K562 (cell line): ENCODE measurements around the gene KHDC1L. TPM values are rescaled to one million over a fixed set of nuclear protein-coding genes. Genes with fewer than 3 reads are reported as not detected.

Experiments
- ARID2 ChIP-seq: fragments of 450-650 bp; IDR thresholded peaks from 2 replicates; pipeline ENCODE4 v1.6.1; 2017; ENCODE audit warnings: antibody characterized with exemption, mild to moderate bottlenecking
- BDP1 ChIP-seq: IDR thresholded peaks from 3 replicates; pipeline ENCODE4 v1.6.1; 2011; ENCODE audit not compliant: insufficient read length, insufficient read depth
- CTBP1 ChIP-seq: fragments of 450-650 bp; IDR thresholded peaks from 2 replicates; pipeline ENCODE4 v1.6.1; 2016; ENCODE audit warnings: borderline replicate concordance
- DNMT1 ChIP-seq: fragments of 450-650 bp; IDR thresholded peaks from 2 replicates; pipeline ENCODE4 v1.6.1; 2016; ENCODE audit warnings: antibody characterized with exemption, mild to moderate bottlenecking
- GABPA ChIP-seq: fragments of 200-800 bp; sonication (Bioruptor generic); conservative IDR thresholded peaks from 2 replicates; pipeline ENCODE4 v1.6.1; 2016; ENCODE audit warnings: low read depth, missing genetic modification characterization, missing compliant biosample characterization
- GATAD2B ChIP-seq: fragments of 450-650 bp; IDR thresholded peaks from 2 replicates; pipeline ENCODE4 v1.6.1; 2017; ENCODE audit warnings: mild to moderate bottlenecking, borderline replicate concordance
- HMGN3 ChIP-seq: IDR thresholded peaks from 2 replicates; pipeline ENCODE4 v1.6.1; 2011; ENCODE audit warnings: borderline replicate concordance, low read depth, mild to moderate bottlenecking, mixed read lengths, low read length; ENCODE audit not compliant: insufficient read length; ENCODE audit errors: extremely low read depth
- HNRNPLL ChIP-seq: fragments of 200-400 bp; formaldehyde crosslinking; IDR thresholded peaks from 2 replicates; pipeline ENCODE4 v1.6.1; 2017; ENCODE audit warnings: low read length, low read depth, mild to moderate bottlenecking; ENCODE audit not compliant: poor library complexity, severe bottlenecking
- MAZ ChIP-seq, 2 experiments: fragments of 450-650 bp in 1 of 2; sonication (generic) in 1 of 2; formaldehyde crosslinking; IDR thresholded peaks in 1 of 2; conservative IDR thresholded peaks in 1 of 2; 2 replicates each; pipeline versions ENCODE4 v1.4.0 to v1.5.0; 2020; ENCODE audit warnings: mild to moderate bottlenecking in 1 of 2, missing genetic modification reagents in 1 of 2
- MXI1 ChIP-seq: IDR thresholded peaks from 2 replicates; pipeline ENCODE4 v1.6.1; 2011; ENCODE audit warnings: low read depth, mild to moderate bottlenecking, improper control_type of control experiment, low read length
- PCBP1 ChIP-seq: fragments of 200-400 bp; formaldehyde crosslinking; IDR thresholded peaks from 2 replicates; pipeline ENCODE4 v1.6.1; 2018; ENCODE audit warnings: mild to moderate bottlenecking, low read depth, low read length; ENCODE audit not compliant: poor library complexity, severe bottlenecking
- SMARCC2 ChIP-seq: fragments of 450-650 bp; IDR thresholded peaks from 2 replicates; pipeline ENCODE4 v1.6.1; 2017; ENCODE audit warnings: antibody characterized with exemption, moderate library complexity, mild to moderate bottlenecking, low read depth
- SRF ChIP-seq, 2 experiments: fragments of 250-450, 450-650 bp in 1 of 2; sonication (Bioruptor Pico) in 1 of 2; sonication (generic) in 1 of 2; formaldehyde crosslinking; IDR thresholded peaks; 2 replicates each; pipeline versions ENCODE4 v1.5.0 to v1.5.1; 2020 to 2022; ENCODE audit warnings: mild to moderate bottlenecking in 1 of 2, missing genetic modification reagents in 1 of 2
- VEZF1 ChIP-seq: fragments of 200-800 bp; sonication (Bioruptor generic); IDR thresholded peaks from 2 replicates; pipeline ENCODE4 v1.6.1; 2017; ENCODE audit warnings: missing genetic modification characterization, missing compliant biosample characterization
- XRCC3 ChIP-seq: fragments of 450-650 bp; IDR thresholded peaks from 2 replicates; pipeline ENCODE4 v1.6.1; 2017; ENCODE audit warnings: mild to moderate bottlenecking, moderate library complexity
- ZNF324 ChIP-seq: fragments of 250-450 bp; sonication (Bioruptor Pico); IDR thresholded peaks from 2 replicates; pipeline ENCODE4 v1.4.0; 2020; ENCODE audit warnings: mild to moderate bottlenecking
- ZNF436 ChIP-seq: fragments of 250-450, 450-650 bp; sonication (Bioruptor Pico); formaldehyde crosslinking; IDR thresholded peaks from 2 replicates; pipeline ENCODE4 v1.7.0; 2020; ENCODE audit warnings: mild to moderate bottlenecking
- polyA plus RNA-seq, 8 experiments: library from polyadenylated mRNA; depleted of rRNA in 4 of 8; stranded (reverse) in 5 of 8; unstranded in 3 of 8; fragments of >200 nt; fragmentation: Nextera tagmentation in 2 of 8; fragmentation: Illumina TruSeq in 1 of 8; extraction: Ambion mirVana in 2 of 8; extraction: Trizol in 1 of 8; gene quantifications; 2 replicates each; pipeline versions ENCODE4 v1.2.1 to v1.2.3, GENCODE V29; 2011 to 2014; ENCODE audit warnings: inconsistent platforms in 1 of 8, missing spikeins in 1 of 8
- total RNA-seq, 7 experiments: library from RNA; depleted of rRNA in 6 of 7; stranded (reverse); fragments of >200 nt in 6 of 7; fragmentation: Illumina TruSeq in 2 of 7; extraction: Trizol in 2 of 7; gene quantifications; 2 replicates each; pipeline versions ENCODE4 v1.2.1 to v1.2.3, GENCODE V29; 2011 to 2021; ENCODE audit warnings: low replicate concordance in 1 of 7
- TF ChIP-seq, protein P1 (sequence below), 2 experiments: fragments of 450-650 bp; formaldehyde crosslinking in 1 of 2; IDR thresholded peaks; 2 replicates each; pipeline versions ENCODE4 v1.4.0 to v1.6.1; 2014 to 2020; ENCODE audit warnings: mild to moderate bottlenecking in 2 of 2, borderline replicate concordance in 1 of 2, low read depth in 1 of 2

KHDC1L gene
- total and polyA plus RNA-seq, 9 of the 15 experiments (the other 6 are each of a cell fraction or from before 2014, with no cell fraction given), result 0.33 to 1.9 (median 0.54) TPM

DNA sequence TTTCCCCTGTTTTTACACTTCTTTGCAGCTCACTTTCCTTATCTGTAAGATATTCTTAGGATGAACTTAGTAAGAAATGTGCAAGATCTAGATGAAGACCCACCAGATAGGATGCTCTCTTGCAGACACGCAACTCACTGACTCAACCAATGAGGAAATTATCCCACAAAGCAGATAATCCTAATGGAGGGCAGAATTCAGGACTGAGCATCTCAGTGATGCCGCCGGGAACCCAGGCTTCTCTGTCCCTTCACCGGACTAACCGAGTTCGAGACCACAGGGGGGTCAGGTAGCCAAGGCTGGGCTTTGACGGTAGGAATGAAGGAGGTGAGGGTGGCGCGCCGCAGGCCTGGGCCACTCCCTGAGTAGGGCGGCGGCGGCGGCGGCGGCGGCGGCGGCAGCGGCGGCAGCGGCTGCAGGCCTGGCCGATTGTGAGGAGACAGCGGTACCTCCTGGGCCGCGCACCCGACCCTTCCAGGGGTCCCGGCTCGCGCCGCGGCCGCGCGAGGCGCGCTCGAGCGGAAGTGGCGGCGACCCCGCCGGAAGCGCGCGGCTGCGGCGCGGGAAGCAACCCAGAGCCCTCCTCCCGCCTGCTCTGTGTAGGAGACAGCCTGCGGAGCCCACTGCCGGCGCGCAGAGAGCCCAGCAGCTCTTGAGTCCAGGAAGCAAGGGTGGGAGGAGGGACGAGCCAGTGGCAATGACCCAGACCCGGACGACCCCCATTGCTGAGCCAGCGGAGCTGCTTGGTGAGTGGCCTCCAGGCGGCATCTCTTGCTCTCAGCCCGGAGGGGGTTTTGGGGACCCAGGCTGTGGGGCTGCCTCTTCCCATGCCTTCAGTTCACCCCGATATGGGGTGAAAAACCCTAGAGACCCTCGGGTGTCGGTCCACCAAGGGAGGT lies 37.6 kb upstream of the KHDC1L start, which contains the start of gene KHDC1 (continued):
- TF ChIP-seq HNRNPLL, result peak; percentile 40
- TF ChIP-seq ARID2, result no peak
- TF ChIP-seq DNMT1, result no peak
- no peak for TF ChIP-seq HMGN3
- TF ChIP-seq MXI1, result no peak
- TF ChIP-seq PCBP1, result no peak
- no peak for TF ChIP-seq ZNF436 (CRISPR knock-in tag)
- TF ChIP-seq GABPA (tag), result peak; percentile 90
- TF ChIP-seq MAZ (CRISPR knock-in tag; conservative IDR thresholded peaks at IDR 0.05 in 1 of 2, IDR thresholded peaks at IDR 0.05 in 1 of 2), result peak; percentile 25 to 50; a peak in 2 of 4 replicates
- 0 out of 2 replicates have a peak, but pooled peaks have one; percentile 18 for TF ChIP-seq GATAD2B
- TF ChIP-seq VEZF1 (CRISPR knock-in tag), result peak; percentile 21
- no peak for TF ChIP-seq SMARCC2
- peak; percentile 64; the same call in 1 of the 2 replicates for TF ChIP-seq CTBP1
- TF ChIP-seq ZNF324, result no peak
- no peak for TF ChIP-seq SRF (CRISPR knock-in tag; IDR thresholded peaks at IDR 0.05)
- TF ChIP-seq BDP1, result no peak
- TF ChIP-seq, protein P1, sequence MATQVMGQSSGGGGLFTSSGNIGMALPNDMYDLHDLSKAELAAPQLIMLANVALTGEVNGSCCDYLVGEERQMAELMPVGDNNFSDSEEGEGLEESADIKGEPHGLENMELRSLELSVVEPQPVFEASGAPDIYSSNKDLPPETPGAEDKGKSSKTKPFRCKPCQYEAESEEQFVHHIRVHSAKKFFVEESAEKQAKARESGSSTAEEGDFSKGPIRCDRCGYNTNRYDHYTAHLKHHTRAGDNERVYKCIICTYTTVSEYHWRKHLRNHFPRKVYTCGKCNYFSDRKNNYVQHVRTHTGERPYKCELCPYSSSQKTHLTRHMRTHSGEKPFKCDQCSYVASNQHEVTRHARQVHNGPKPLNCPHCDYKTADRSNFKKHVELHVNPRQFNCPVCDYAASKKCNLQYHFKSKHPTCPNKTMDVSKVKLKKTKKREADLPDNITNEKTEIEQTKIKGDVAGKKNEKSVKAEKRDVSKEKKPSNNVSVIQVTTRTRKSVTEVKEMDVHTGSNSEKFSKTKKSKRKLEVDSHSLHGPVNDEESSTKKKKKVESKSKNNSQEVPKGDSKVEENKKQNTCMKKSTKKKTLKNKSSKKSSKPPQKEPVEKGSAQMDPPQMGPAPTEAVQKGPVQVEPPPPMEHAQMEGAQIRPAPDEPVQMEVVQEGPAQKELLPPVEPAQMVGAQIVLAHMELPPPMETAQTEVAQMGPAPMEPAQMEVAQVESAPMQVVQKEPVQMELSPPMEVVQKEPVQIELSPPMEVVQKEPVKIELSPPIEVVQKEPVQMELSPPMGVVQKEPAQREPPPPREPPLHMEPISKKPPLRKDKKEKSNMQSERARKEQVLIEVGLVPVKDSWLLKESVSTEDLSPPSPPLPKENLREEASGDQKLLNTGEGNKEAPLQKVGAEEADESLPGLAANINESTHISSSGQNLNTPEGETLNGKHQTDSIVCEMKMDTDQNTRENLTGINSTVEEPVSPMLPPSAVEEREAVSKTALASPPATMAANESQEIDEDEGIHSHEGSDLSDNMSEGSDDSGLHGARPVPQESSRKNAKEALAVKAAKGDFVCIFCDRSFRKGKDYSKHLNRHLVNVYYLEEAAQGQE (IDR thresholded peaks at IDR 0.05; ENCODE audit: borderline replicate concordance), result no peak
- TF ChIP-seq, protein P1 (CRISPR knock-in tag; IDR thresholded peaks at IDR 0.05; ENCODE audit: low read depth), result no peak
- TF ChIP-seq XRCC3, result no peak
